IMR-90 (cell line): ENCODE results near the gene MPPED2. TPM values are rescaled to one million over a fixed set of nuclear protein-coding genes. Genes with fewer than 3 reads are reported as not detected.

Experiments
- ATAC-seq: fragments of 200-7000 bp; cut with Tn5 transposase; 2 replicates; pipeline ENCODE4 v1.9.1; 2020; ENCODE audit warnings: low read depth, mild to moderate bottlenecking, moderate library complexity
- BruUV-seq: library from RNA; stranded (reverse); fragments of 400-500 nt; replicated peaks from 2 replicates; lab custom pipeline; 2021; lab: Mats Ljungman, UMichigan
- CTCF ChIA-PET: fragments of 300-600 bp; formaldehyde crosslinking; extraction: SDS; loops from one replicate; lab custom pipeline; 2021; ENCODE audit warnings: antibody characterized with exemption; lab: Yijun Ruan, JAX
- POLR2A ChIA-PET: fragments of 300-600 bp; sonication (Branson Sonifier 250); formaldehyde crosslinking; loops from one replicate; lab custom pipeline; 2022; ENCODE audit warnings: antibody characterized with exemption; ENCODE audit not compliant: unreplicated experiment; lab: Charles Lee
- DNase-seq: peaks from one replicate; pipeline ENCODE4 v3.0.0; 2013
- H2AFZ ChIP-seq: replicated peaks from 2 replicates; pipeline ENCODE3; 2013; ENCODE audit warnings: low read length, mild to moderate bottlenecking; ENCODE audit not compliant: poor library complexity
- H2AK5ac ChIP-seq: 2 replicates; pipeline ENCODE4 v1.6.1; 2013; ENCODE audit warnings: low read depth, low read length, inconsistent platforms
- H2AK9ac ChIP-seq: replicated peaks from 2 replicates; pipeline ENCODE3; 2013; ENCODE audit warnings: mild to moderate bottlenecking, low read depth, low read length, moderate library complexity; ENCODE audit not compliant: poor library complexity
- H2BK120ac ChIP-seq: 2 replicates; pipeline ENCODE4 v1.6.1; 2013; ENCODE audit warnings: low read depth, low read length, inconsistent platforms
- H2BK15ac ChIP-seq: 3 replicates; pipeline ENCODE4 v1.6.1; 2013; ENCODE audit warnings: low read depth, low read length, inconsistent platforms
- H2BK20ac ChIP-seq: 2 replicates; pipeline ENCODE4 v1.6.1; 2013; ENCODE audit warnings: low read depth, mild to moderate bottlenecking, inconsistent platforms, low read length, moderate library complexity
- H2BK5ac ChIP-seq: 2 replicates; pipeline ENCODE4 v1.6.1; 2013; ENCODE audit warnings: mild to moderate bottlenecking, low read depth, low read length, inconsistent platforms; ENCODE audit not compliant: poor library complexity, severe bottlenecking
- H3K14ac ChIP-seq: replicated peaks from 2 replicates; pipeline ENCODE4 v1.6.1; 2013; ENCODE audit warnings: low read depth, low read length, inconsistent platforms
- H3K18ac ChIP-seq: 2 replicates; pipeline ENCODE4 v1.6.1; 2013; ENCODE audit warnings: low read depth, low read length, control low read depth
- H3K23ac ChIP-seq: 2 replicates; pipeline ENCODE4 v1.6.1; 2013; ENCODE audit warnings: low read depth, low read length, inconsistent platforms
- H3K27ac ChIP-seq: 2 replicates; pipeline ENCODE4 v1.5.1; 2013; ENCODE audit warnings: mild to moderate bottlenecking, control low read depth, low read length; ENCODE audit not compliant: insufficient read depth
- H3K27me3 ChIP-seq: 2 replicates; pipeline ENCODE4 v1.6.1; 2013; ENCODE audit warnings: low read length; ENCODE audit not compliant: control insufficient read depth, insufficient read depth
- H3K36me3 ChIP-seq: 2 replicates; pipeline ENCODE4 v1.6.1; 2013; ENCODE audit warnings: low read length, mixed read lengths; ENCODE audit not compliant: control insufficient read depth, insufficient read depth
- H3K4ac ChIP-seq: 2 replicates; pipeline ENCODE4 v1.6.1; 2013; ENCODE audit warnings: low read depth, low read length, inconsistent platforms
- H3K4me1 ChIP-seq: 2 replicates; pipeline ENCODE4 v1.6.1; 2013; ENCODE audit warnings: low read length, mixed read lengths; ENCODE audit not compliant: control insufficient read depth, insufficient read depth
- H3K4me2 ChIP-seq: 2 replicates; pipeline ENCODE4 v1.6.1; 2013; ENCODE audit warnings: low read depth, mild to moderate bottlenecking, control low read depth, low read length, moderate library complexity
- H3K4me3 ChIP-seq: 2 replicates; pipeline ENCODE4 v1.5.1; 2013; ENCODE audit warnings: low read depth, mild to moderate bottlenecking, control low read depth, low read length, moderate library complexity; ENCODE audit not compliant: insufficient read depth
- H3K56ac ChIP-seq: 2 replicates; pipeline ENCODE4 v1.6.1; 2013; ENCODE audit warnings: low read length, inconsistent platforms; ENCODE audit not compliant: insufficient read depth; ENCODE audit errors: extremely low read depth
- H3K79me1 ChIP-seq, 2 experiments: 2 replicates each; pipeline ENCODE4 v1.6.1; 2013; ENCODE audit warnings: low read length in 2 of 2, inconsistent platforms in 1 of 2, low read depth in 1 of 2
- H3K9ac ChIP-seq: 2 replicates; pipeline ENCODE4 v1.6.1; 2013; ENCODE audit warnings: low read depth, low read length, control low read depth
- H3K9me1 ChIP-seq: 2 replicates; pipeline ENCODE4 v1.6.1; 2013; ENCODE audit warnings: low read length, inconsistent platforms; ENCODE audit not compliant: insufficient read depth
- H3K9me3 ChIP-seq: 2 replicates; pipeline ENCODE4 v1.6.1; 2013; ENCODE audit warnings: low read length; ENCODE audit not compliant: control insufficient read depth, insufficient read depth
- H4K20me1 ChIP-seq: 2 replicates; pipeline ENCODE4 v1.6.1; 2013; ENCODE audit warnings: low read length, inconsistent platforms; ENCODE audit not compliant: insufficient read depth
- H4K5ac ChIP-seq: 2 replicates; pipeline ENCODE4 v1.6.1; 2013; ENCODE audit warnings: mild to moderate bottlenecking, low read depth, low read length, control low read depth
- H4K8ac ChIP-seq, 2 experiments: 2 replicates each; pipeline ENCODE4 v1.6.1; 2013; ENCODE audit warnings: low read depth in 2 of 2, low read length in 2 of 2, control low read depth in 1 of 2, inconsistent platforms in 1 of 2
- H4K91ac ChIP-seq: 2 replicates; pipeline ENCODE4 v1.6.1; 2013; ENCODE audit warnings: low read depth, low read length, inconsistent platforms; ENCODE audit not compliant: insufficient read depth
- BHLHE40 ChIP-seq: fragments of 150-350 bp; IDR thresholded peaks from 2 replicates; pipeline ENCODE4 v1.6.1; 2016; ENCODE audit warnings: mild to moderate bottlenecking, low read depth, low read length
- CEBPB ChIP-seq: IDR thresholded peaks from 2 replicates; pipeline ENCODE4 v1.6.1; 2012; ENCODE audit warnings: low read depth, low read length, improper control_type of control experiment
- CHD1 ChIP-seq: IDR thresholded peaks from 2 replicates; pipeline ENCODE4 v1.6.1; 2012; ENCODE audit warnings: low read depth, low read length, improper control_type of control experiment
- CTCF ChIP-seq: conservative IDR thresholded peaks from 2 replicates; pipeline ENCODE4 v1.5.1; 2012; ENCODE audit warnings: mild to moderate bottlenecking, low read depth, low read length, improper control_type of control experiment
- ELK1 ChIP-seq: fragments of 150-350 bp; IDR thresholded peaks from 2 replicates; pipeline ENCODE4 v1.6.1; 2016; ENCODE audit warnings: low read depth, mild to moderate bottlenecking, low read length, moderate library complexity, borderline replicate concordance
- FOS ChIP-seq: fragments of 150-350 bp; IDR thresholded peaks from 2 replicates; pipeline ENCODE4 v1.6.1; 2016; ENCODE audit warnings: low read depth, low read length
- MAFK ChIP-seq: IDR thresholded peaks from 2 replicates; pipeline ENCODE4 v1.6.1; 2012; ENCODE audit warnings: low read depth, low read length, improper control_type of control experiment
- MAZ ChIP-seq: IDR thresholded peaks from 2 replicates; pipeline ENCODE4 v1.6.1; 2012; ENCODE audit warnings: low read depth, mild to moderate bottlenecking, low read length, improper control_type of control experiment, moderate library complexity, borderline replicate concordance
- MXI1 ChIP-seq: IDR thresholded peaks from 2 replicates; pipeline ENCODE4 v1.6.1; 2012; ENCODE audit warnings: low read depth, mild to moderate bottlenecking, low read length, moderate library complexity, borderline replicate concordance
- NFE2L2 ChIP-seq: fragments of 150-350 bp; IDR thresholded peaks from 2 replicates; pipeline ENCODE4 v1.6.1; 2016; ENCODE audit warnings: low read depth, mild to moderate bottlenecking, low read length
- POLR2A ChIP-seq: IDR thresholded peaks from 2 replicates; pipeline ENCODE4 v1.6.1; 2012; ENCODE audit warnings: mild to moderate bottlenecking, low read depth, low read length
- RAD21 ChIP-seq: IDR thresholded peaks from 2 replicates; pipeline ENCODE4 v1.6.1; 2012; ENCODE audit warnings: low read length, improper control_type of control experiment
- RCOR1 ChIP-seq: IDR thresholded peaks from 2 replicates; pipeline ENCODE4 v1.6.1; 2012; ENCODE audit warnings: mild to moderate bottlenecking, low read length, improper control_type of control experiment; ENCODE audit not compliant: insufficient replicate concordance
- RFX5 ChIP-seq: IDR thresholded peaks from 2 replicates; pipeline ENCODE4 v1.8.0; 2012; ENCODE audit warnings: low read depth, mild to moderate bottlenecking, low read length, moderate library complexity
- SMC3 ChIP-seq: fragments of 150-350 bp; IDR thresholded peaks from 2 replicates; pipeline ENCODE4 v1.6.1; 2016; ENCODE audit warnings: low read depth, mild to moderate bottlenecking, antibody characterized with exemption, low read length, moderate library complexity
- USF2 ChIP-seq: fragments of 150-350 bp; IDR thresholded peaks from 2 replicates; pipeline ENCODE4 v1.6.1; 2017; ENCODE audit warnings: mild to moderate bottlenecking, antibody characterized with exemption, low read length, low read depth
- WGBS, 2 experiments: methylation state at CpG; one replicate each; pipeline versions ENCODE4 v1.1.5 to v1.1.7; 2013; ENCODE audit warnings: missing lambda C conversion rate in 2 of 2; ENCODE audit not compliant: insufficient read length in 1 of 2; ENCODE audit errors: extremely low coverage in 2 of 2; 5-methylcytosine and 5-hydroxymethylcytosine counted together
- dilution Hi-C: fragments of 300-500 bp; cut with HindIII; formaldehyde crosslinking; loops from one replicate; pipeline ENCODE4 v1.14.3; 2018; ENCODE audit warnings: low sequenced_read_pairs; ENCODE audit not compliant: unreplicated experiment
- in situ Hi-C: fragments of 300-500 bp; cut with MboI; formaldehyde crosslinking; loops from 3 replicates; pipeline ENCODE4 v1.14.3; 2019; ENCODE audit warnings: low sequenced_read_pairs, inconsistent platforms, mixed read lengths
- intact Hi-C: fragments of 100-400 bp; cut with micrococcal nuclease; formaldehyde crosslinking; loops from 2 replicates; pipeline ENCODE4 v1.10.0; 2022
- polyA plus RNA-seq, 3 experiments: library from polyadenylated mRNA; depleted of rRNA; stranded (reverse); fragments of >200 nt; gene quantifications; 2 replicates each; pipeline ENCODE4 v1.2.3, GENCODE V29; 2012; ENCODE audit warnings: low replicate concordance in 1 of 3
- total RNA-seq: library from RNA; depleted of rRNA; stranded (reverse); fragments of >200 nt; gene quantifications from 2 replicates; pipeline ENCODE4 v1.2.3, GENCODE V29; 2012

MPPED2 gene
- total and polyA plus RNA-seq, 2 of the 4 experiments (the other 2 are of a cell fraction), result 0.10 TPM; not detected in 1

- Histone ChIP-seq H2BK5ac (no peak overlapping the region), H3K9me1 (no peaks in the 10 kb centered on the region), H4K20me1 (no peaks in the 10 kb centered on the region), H4K5ac (no peak overlapping the region), H3K27ac (no peak overlapping the region), H2AK5ac (no peak overlapping the region), H3K9ac (no peak overlapping the region), H3K79me1 (no peaks in the 10 kb centered on the region), H2BK15ac (no peak overlapping the region), H2AFZ (no peak overlapping the region), H2BK20ac (no peak overlapping the region), H3K4me2 (no peak overlapping the region), H4K8ac (no peak overlapping the region), H4K91ac (no peak overlapping the region), H3K27me3 (no peaks in the 10 kb centered on the region), H2BK120ac (no peak overlapping the region), H3K36me3 (no peaks in the 10 kb centered on the region), H2AK9ac (no peak overlapping the region), H3K9me3 (no peaks in the 10 kb centered on the region), H3K14ac (no peak overlapping the region), H3K56ac (no peak overlapping the region), H3K23ac (no peak overlapping the region), H3K4me1 (no peaks in the 10 kb centered on the region), H3K18ac (no peak overlapping the region), H3K4me3 (no peak overlapping the region), H3K4ac (no peak overlapping the region)
- CTCF ChIA-PET, result no interaction called here
- dilution Hi-C loops (no loop called here), in situ Hi-C loops (no loop called here), intact Hi-C loops (no loop called here)
- ATAC-seq, result no peak
- TF ChIP-seq ELK1 (no peak), NFE2L2 (no peak), BHLHE40 (no peak), FOS (no peak), RFX5 (no peak), USF2 (no peak), CTCF (no peak), POLR2A (no peak), SMC3 (no peak), CEBPB (no peak), MAFK (no peak), MAZ (no peak), RCOR1 (no peak), CHD1 (no peak), RAD21 (no peak), MXI1 (no peak)
- no peak for DNase-seq
- WGBS, 2 experiments, result 80% methylated on average over 1 of the region's 1 CpG; no CpG with 5 or more reads in 1 of the 2 experiments
- BruUV-seq, result no TSS peak
- POLR2A ChIA-PET, result no interaction called here
Measured at GRCh38 chr11:30393012-30393411, 193.1 kb downstream of the MPPED2 start.
